DMS79 treated with DMSO at 0.1 percent for 48 hours (cell line): ENCODE measurements around the gene FAM200C.
"Not testable (repeated sequence)": the region's sequence is repeated elsewhere in the genome, so short reads cannot be mapped to it uniquely, and the experiment has no call there.

ENCODE experiments used
- DNase-seq: peaks from one replicate; lab custom pipeline; 2025; lab: John Stamatoyannopoulos, UW

Gene FAM200C

DNA sequence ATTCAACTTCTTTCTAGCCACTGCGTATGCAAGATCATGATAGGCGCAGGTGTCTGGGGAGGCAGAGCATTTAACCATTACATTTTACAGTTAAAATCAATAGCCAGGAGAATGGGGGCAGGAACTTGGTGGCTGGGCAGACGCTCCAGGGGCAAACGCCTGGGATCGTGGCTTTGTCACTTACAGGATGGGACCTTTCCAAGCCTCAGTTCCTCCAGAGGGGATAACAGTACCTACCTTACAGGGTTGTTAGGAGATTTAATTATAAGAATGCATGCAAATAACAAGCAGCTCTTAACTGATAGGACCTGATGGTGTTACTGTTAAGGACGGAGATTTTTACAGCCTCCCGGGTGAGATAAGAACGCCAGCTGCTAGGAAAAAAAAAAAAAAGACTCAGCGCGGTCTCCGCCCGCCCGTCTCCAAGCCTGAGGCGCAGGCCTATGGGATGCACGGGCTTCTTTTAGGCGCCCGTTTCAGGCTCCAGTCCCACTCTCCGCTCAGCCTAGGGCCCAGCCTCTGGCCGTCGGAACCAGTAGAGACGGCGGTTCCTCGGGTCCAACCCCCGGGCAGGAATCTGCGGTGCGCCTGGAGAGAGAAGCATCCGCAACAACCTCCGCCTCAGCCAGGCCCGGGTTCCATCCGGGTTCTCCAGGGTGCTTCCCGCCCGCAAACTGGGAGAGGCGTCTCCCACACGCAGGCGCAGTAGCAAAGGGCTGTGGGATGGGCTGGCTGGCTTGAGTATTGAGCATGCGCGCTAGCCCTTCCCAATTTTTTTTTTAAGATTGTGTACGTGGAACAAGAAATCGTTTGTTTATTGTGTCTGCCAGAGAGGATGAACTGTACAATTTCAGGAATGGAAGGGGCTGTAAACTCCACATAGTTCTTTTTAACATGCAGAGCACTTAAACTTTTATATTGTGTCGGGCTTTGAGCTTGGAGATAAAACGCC, at the start of gene FAM200C:
TSS of gene FAM200C (minus strand) at position 653 of the 952 bp plus-strand sequence. CDS start 4,564 bp downstream, outside the sequence.
- peak; percentile 81 for DNase-seq

DNA sequence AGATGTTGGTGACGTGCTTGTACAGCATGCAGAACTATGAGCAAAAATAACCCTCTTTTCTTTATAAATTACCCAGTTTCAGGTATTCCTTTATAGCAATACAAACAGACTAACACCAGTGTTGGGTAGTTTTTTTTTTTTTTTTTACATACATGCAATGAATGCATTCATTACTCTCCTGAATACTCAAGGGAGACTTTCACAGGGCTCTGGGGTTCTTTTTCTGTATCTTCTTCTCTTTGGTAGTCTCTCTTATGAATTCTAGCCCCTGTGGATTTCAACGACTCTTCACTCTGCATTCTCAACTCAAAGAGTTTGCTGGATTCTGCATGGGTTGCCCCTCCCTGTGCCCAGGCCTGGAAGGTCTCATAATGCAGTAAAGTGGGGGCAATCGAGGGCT, 49.6 kb upstream of the FAM200C start:
- no peak for DNase-seq

GRCh38 chr5:160448886-160449285, 49.0 kb upstream of the FAM200C start:
- DNase-seq = no peak

DNA sequence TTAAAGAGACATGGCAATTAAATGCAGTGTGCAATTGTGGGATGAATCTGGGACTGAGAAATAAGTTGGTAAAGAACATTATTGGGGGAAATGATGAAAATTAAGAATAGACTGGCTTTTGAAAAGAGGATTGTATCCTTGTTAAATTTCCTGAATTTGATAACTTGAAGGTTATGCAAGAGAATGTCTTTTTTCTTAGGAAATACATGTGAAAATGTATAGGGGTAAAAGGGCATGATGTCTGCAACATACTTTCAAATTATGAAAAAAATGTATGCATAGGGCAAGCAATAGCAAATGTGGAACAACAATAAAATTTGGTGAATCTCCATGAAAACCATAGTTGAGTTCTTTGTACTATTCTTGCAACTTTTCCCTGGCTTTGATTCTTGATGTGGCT, 45.9 kb upstream of the FAM200C start:
- DNase-seq = no peak

GRCh38 chr5:160445132-160445531, 45.3 kb upstream of the FAM200C start:
- DNase-seq = no peak

- DNase-seq = no peak
These were observed 44.6 kb upstream of the FAM200C start for GRCh38 chr5:160444407-160444806.

DNA sequence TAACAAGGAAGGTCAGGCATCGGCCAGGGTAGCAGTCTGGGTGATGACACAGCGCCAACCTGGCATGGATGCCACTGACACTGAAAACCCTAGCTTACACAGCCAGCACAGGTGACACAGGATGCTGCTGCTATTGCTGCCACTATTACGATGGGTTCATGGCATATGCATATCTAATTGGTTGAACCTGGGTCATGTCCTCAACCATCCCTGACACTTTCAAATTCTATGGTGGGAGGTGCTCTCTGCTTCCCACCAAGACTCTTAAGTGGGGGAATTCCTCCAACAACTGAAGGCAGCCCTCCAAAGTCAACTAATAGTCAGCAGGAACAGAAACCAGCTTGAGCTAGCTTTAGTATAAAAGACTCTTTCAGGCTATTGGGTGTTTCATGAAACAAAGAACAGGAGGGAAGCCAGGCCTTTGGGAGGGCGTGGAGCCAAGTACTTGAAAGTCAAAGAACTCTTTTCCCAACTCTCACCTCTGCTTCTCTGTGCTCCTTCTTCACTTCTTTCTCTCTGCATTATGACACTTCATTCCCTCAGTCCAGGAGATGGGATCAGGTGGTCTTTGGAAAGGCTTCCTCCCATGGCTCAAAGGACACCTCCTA, 43.1 kb upstream of the FAM200C start:
- DNase-seq = no peak

- DNase-seq = no peak
These were observed 41.5 kb upstream of the FAM200C start for GRCh38 chr5:160441311-160441781.

- peak; percentile 65 for DNase-seq
These were observed 39.3 kb upstream of the FAM200C start for GRCh38 chr5:160439205-160439600.

DNA sequence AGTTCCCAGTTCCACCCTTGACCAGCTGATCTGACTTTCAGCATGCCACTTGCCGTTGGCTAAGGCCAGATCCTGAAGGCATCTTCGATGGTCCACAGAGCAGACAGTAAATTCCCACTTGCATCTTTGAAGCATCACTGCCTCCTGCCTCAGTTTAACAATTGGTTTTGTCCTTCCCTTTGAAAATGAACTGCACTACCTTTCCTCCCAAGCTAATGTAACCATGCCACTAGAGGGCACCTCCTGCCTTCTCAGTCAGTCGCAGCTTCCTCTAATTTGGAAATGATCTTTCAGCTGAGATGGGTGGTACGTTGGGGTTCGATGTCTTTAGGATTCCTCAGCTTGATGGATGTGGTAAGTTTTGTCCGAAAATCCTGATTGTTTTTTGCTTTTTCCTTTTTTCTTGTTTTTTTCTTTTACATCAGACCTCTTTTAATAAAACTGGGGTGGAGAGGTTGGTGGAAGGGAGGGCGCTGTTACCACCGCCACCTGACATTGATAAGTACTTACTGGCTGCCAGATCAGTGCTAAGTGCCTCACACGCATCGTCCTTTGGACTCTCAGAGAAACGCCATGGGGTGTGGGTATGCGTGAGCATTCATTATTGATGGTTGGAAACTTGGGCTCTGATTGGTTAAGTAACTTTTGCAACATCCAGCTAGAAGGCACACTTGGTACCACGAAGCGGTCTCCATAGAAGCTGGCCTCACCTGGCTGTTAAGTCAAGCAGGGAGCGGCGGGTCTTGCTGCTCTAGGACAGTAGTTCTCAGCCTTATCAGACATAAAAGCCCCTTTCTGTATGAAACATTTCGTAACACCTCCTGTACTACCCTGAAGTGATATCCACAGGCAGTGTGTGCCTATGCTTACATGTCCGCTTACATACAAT, 38.7 kb upstream of the FAM200C start:
- DNase-seq = peak; percentile 66

- no peak for DNase-seq
These were observed 37.4 kb upstream of the FAM200C start for GRCh38 chr5:160437271-160437670.

- DNase-seq = not testable (repeated sequence)
These were observed 36.8 kb upstream of the FAM200C start for GRCh38 chr5:160436661-160437060.

DNA sequence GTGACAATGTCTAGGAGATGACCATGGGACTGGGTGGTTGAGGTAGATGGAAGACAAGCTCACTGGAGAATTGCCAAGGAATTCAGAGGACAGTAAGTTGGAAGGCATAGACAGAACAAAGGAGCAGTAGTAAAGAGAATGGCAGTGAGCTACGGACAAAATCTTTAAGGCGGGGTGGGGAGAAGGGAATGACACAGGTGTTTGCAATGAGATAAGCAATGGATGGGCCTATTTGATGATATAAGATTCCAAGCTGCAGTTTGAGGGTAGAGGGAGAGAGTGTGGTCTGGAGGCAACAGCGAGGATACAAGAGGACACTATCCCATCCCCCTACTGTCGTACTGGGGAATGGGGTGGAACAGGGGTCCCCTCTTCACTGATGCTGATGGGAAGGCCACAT, 36.2 kb upstream of the FAM200C start:
- DNase-seq = no peak

DNA sequence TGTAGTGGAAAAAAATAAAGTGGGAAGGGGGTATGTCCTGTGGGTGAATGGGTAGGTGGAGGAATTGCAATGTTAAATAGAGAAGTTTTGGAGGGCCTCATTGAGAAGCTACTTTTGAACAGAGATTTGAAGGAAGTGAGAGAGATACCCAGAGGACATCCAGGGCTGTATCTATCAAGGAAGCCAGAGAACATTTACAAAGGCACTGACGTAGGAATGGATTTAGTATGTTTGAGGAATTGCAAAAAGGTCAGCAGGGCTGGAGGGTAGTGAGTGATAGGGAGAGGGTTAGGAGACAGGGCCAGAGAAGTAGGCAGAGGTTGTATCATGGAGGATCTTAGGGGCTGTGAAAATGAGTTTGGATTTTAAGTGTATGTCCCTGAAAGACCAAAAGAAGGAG, 35.7 kb upstream of the FAM200C start:
- DNase-seq = no peak

- DNase-seq = peak; percentile 63
These were observed 34.2 kb upstream of the FAM200C start for GRCh38 chr5:160434022-160434531.

DNA sequence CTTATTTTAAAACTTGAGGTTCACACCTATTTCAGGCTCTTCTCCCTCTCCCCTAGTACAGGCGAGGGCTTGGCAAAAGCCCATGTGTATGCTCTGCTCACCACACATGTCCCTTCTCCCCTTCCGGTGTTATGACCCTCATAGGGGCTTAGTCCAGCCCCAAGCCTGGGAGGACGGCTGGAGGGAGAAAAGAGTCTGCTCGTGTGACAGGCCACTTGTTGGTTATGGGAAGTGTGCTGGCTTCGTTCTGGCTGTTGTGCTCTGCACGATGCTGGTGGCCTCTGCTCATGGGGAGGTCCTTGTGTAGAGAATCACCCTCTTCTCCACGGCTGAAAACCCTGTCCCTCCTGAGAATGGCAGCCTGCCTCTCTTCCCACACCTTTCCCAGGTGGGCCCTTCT, 32.9 kb upstream of the FAM200C start:
- DNase-seq = no peak

- DNase-seq = no peak
These were observed 32.3 kb upstream of the FAM200C start for GRCh38 chr5:160432196-160432595.

GRCh38 chr5:160427607-160428006, 27.8 kb upstream of the FAM200C start:
- peak; percentile 41 for DNase-seq

- DNase-seq = peak; percentile 44
These were observed 23.2 kb upstream of the FAM200C start for GRCh38 chr5:160423099-160423498.

DNA sequence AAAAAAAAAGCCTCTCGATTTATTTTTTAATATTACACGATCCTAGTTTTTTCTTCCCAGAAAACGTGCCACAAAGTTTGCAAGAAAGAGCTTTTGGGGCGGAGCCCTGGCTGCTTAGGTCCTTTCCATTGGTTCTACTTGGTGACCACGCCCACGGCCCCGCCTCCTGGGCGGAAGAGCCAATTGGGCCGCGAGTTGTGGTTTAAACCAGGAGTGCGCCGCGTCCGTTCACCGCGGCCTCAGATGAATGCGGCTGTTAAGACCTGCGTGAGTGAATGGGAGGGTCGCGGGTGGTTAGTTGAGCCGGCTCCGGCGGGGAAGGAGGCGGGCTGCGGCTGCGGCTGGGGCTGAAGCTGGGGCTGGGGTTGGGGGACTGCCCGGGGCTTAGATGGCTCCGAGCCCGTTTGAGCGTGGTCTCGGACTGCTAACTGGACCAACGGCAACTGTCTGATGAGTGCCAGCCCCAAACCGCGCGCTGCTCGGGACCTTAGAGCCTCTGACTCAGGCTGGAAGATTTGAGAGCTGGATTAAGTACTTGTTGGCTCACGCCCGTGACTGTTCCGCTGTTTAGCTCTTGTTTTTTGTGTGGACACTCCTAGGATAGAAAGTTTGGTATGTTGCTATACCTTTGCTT, 21.9 kb upstream of the FAM200C start, which contains the start of gene PTTG1:
TSS of gene PTTG1 (plus strand) at position 231 of the 634 bp plus-strand sequence. CDS start 458 bp downstream, outside the sequence.
- peak; percentile 74 for DNase-seq

GRCh38 chr5:160420331-160420610, 20.4 kb upstream of the FAM200C start:
- DNase-seq = no peak
